Measurements from ENCODE around the gene RTEL1. TPM values are rescaled to one million over a fixed set of nuclear protein-coding genes. Genes with fewer than 3 reads are reported as not detected.

Gene RTEL1
- total RNA-seq, 1 donor from 2014 or later = 20.4 TPM

- DNase-seq (ENCODE audit: low spot score) = peak; percentile 90
- H3K4me1 Mint-ChIP-seq (ENCODE audit: low read depth) = peaks cover 3% of the 10 kb centered on the region
- no peaks in the 10 kb centered on the region for H3K27me3 Mint-ChIP-seq (ENCODE audit: low read depth)
- TF ChIP-seq CTCF (IDR thresholded peaks at IDR 0.05) = no peak
- H3K36me3 Mint-ChIP-seq (ENCODE audit: low read depth) = peaks cover 4% of the 10 kb centered on the region
- no peaks in the 10 kb centered on the region for H3K9me3 Mint-ChIP-seq (ENCODE audit: low read depth)
- H3K4me3 Mint-ChIP-seq (ENCODE audit: unreplicated experiment) = no peak overlapping the region
- no peak overlapping the region for H3K27ac Mint-ChIP-seq (ENCODE audit: unreplicated experiment)
These were observed 80.0 kb downstream of the RTEL1 start for GRCh38 chr20:63737945-63738686.

GRCh38 chr20:63738687-63739129 is 80.6 kb downstream of the RTEL1 start:
- H3K9me3 Mint-ChIP-seq (ENCODE audit: low read depth) = no peaks in the 10 kb centered on the region
- no peak overlapping the region for H3K4me3 Mint-ChIP-seq (ENCODE audit: unreplicated experiment)
- DNase-seq (ENCODE audit: low spot score) = no peak
- no peaks in the 10 kb centered on the region for H3K27me3 Mint-ChIP-seq (ENCODE audit: low read depth)
- TF ChIP-seq CTCF (IDR thresholded peaks at IDR 0.05) = no peak
- H3K27ac Mint-ChIP-seq (ENCODE audit: unreplicated experiment) = no peak overlapping the region
- peaks cover 3% of the 10 kb centered on the region for H3K4me1 Mint-ChIP-seq (ENCODE audit: low read depth)
- H3K36me3 Mint-ChIP-seq (ENCODE audit: low read depth) = peaks cover 6% of the 10 kb centered on the region

- no peak for TF ChIP-seq CTCF (IDR thresholded peaks at IDR 0.05)
- Mint-ChIP-seq H3K27ac (ENCODE audit: unreplicated experiment) (peak within 1 kb of the TSS; percentile 8), H3K4me3 (ENCODE audit: unreplicated experiment) (peak within 1 kb of the TSS; percentile 69), H3K36me3 (ENCODE audit: low read depth) (peaks cover 3% of the 10 kb centered on the region), H3K27me3 (ENCODE audit: low read depth) (no peaks in the 10 kb centered on the region), H3K4me1 (ENCODE audit: low read depth) (peaks cover 3% of the 10 kb centered on the region), H3K9me3 (ENCODE audit: low read depth) (no peaks in the 10 kb centered on the region)
- no peak for DNase-seq (ENCODE audit: low spot score)
These were observed 81.3 kb downstream of the RTEL1 start, which contains the start of gene SLC2A4RG for GRCh38 chr20:63739130-63740069. Gene SLC2A4RG (plus strand): TSS chr20:63739776. CDS start chr20:63739913, 137 bp downstream.

- Mint-ChIP-seq H3K4me1 (ENCODE audit: low read depth) (peaks cover 3% of the 10 kb centered on the region), H3K36me3 (ENCODE audit: low read depth) (peaks cover 3% of the 10 kb centered on the region), H3K27me3 (ENCODE audit: low read depth) (no peaks in the 10 kb centered on the region), H3K4me3 (ENCODE audit: unreplicated experiment) (peak overlapping the region; percentile 69), H3K9me3 (ENCODE audit: low read depth) (no peaks in the 10 kb centered on the region), H3K27ac (ENCODE audit: unreplicated experiment) (peak overlapping the region; percentile 8)
- TF ChIP-seq CTCF (IDR thresholded peaks at IDR 0.05) = no peak
- DNase-seq (ENCODE audit: low spot score) = peak; percentile 60
These were observed 82.0 kb downstream of the RTEL1 start for GRCh38 chr20:63740070-63740626.
